KMS-11 (cell line): Measurements from ENCODE around the gene NTF3.

Experiments used
- H2AFZ ChIP-seq: fragments of 200-600 bp; sonication (generic); 2 replicates; pipeline ENCODE4 v1.6.1; 2016; ENCODE audit warnings: antibody characterized with exemption, mixed run types, low read depth
- H3K27ac ChIP-seq: fragments of 200-600 bp; sonication (generic); 2 replicates; pipeline ENCODE4 v1.6.1; 2016; ENCODE audit warnings: mild to moderate bottlenecking, mixed run types
- H3K27me3 ChIP-seq: fragments of 200-600 bp; sonication (generic); 2 replicates; pipeline ENCODE4 v1.6.1; 2017; ENCODE audit warnings: mild to moderate bottlenecking, low read depth, mixed run types, moderate library complexity; ENCODE audit not compliant: insufficient read depth
- H3K36me3 ChIP-seq: fragments of 200-600 bp; sonication (generic); 2 replicates; pipeline ENCODE4 v1.6.1; 2017; ENCODE audit warnings: mild to moderate bottlenecking, mixed run types; ENCODE audit not compliant: insufficient read depth
- H3K4me1 ChIP-seq: fragments of 200-600 bp; sonication (generic); 2 replicates; pipeline ENCODE4 v1.6.1; 2016; ENCODE audit warnings: mild to moderate bottlenecking, low read depth, mixed run types; ENCODE audit not compliant: poor library complexity, severe bottlenecking
- H3K4me2 ChIP-seq: fragments of 200-600 bp; sonication (generic); 2 replicates; pipeline ENCODE4 v1.7.0; 2016; ENCODE audit warnings: mild to moderate bottlenecking, mixed run types
- H3K4me3 ChIP-seq: fragments of 200-600 bp; sonication (generic); IDR thresholded peaks from 2 replicates; pipeline ENCODE4 v1.6.1; 2017; ENCODE audit warnings: low read depth, low read length, mixed read lengths; ENCODE audit not compliant: insufficient read depth
- H3K79me2 ChIP-seq: fragments of 200-600 bp; sonication (generic); 2 replicates; pipeline ENCODE4 v1.6.1; 2016; ENCODE audit warnings: low read depth, mixed run types; ENCODE audit not compliant: insufficient read depth
- H3K9ac ChIP-seq: fragments of 200-600 bp; sonication (generic); 2 replicates; pipeline ENCODE4 v1.6.1; 2016; ENCODE audit warnings: mild to moderate bottlenecking, mixed run types
- H4K20me1 ChIP-seq: fragments of 200-600 bp; sonication (generic); 2 replicates; pipeline ENCODE4 v1.6.1; 2016; ENCODE audit warnings: mild to moderate bottlenecking, mixed run types; ENCODE audit not compliant: insufficient read depth
- CTCF ChIP-seq: fragments of 200-600 bp; sonication (generic); conservative IDR thresholded peaks from 2 replicates; pipeline ENCODE4 v1.6.1; 2017; ENCODE audit warnings: low read depth, mild to moderate bottlenecking, antibody characterized with exemption, low read length, moderate library complexity, mixed read lengths

The NTF3 gene

GRCh38 chr12:5476356-5476755 lies 44.4 kb downstream of the NTF3 start:
- H3K27me3 ChIP-seq, result no peaks in the 10 kb centered on the region
- no peak overlapping the region for H3K4me3 ChIP-seq
- H3K9ac ChIP-seq, result no peak overlapping the region
- TF ChIP-seq CTCF, result no peak
- no peak overlapping the region for H3K4me2 ChIP-seq
- H3K36me3 ChIP-seq, result no peaks in the 10 kb centered on the region
- no peak overlapping the region for H2AFZ ChIP-seq
- no peak overlapping the region for H3K27ac ChIP-seq
- no peaks in the 10 kb centered on the region for H3K79me2 ChIP-seq
- H3K4me1 ChIP-seq, result no peaks in the 10 kb centered on the region
- H4K20me1 ChIP-seq, result no peaks in the 10 kb centered on the region

- no peak for TF ChIP-seq CTCF
- no peak overlapping the region for H2AFZ ChIP-seq
- H3K27ac ChIP-seq, result no peak overlapping the region
- H3K4me3 ChIP-seq, result no peak overlapping the region
- no peaks in the 10 kb centered on the region for H3K79me2 ChIP-seq
- H3K4me2 ChIP-seq, result no peak overlapping the region
- no peaks in the 10 kb centered on the region for H4K20me1 ChIP-seq
- H3K27me3 ChIP-seq, result no peaks in the 10 kb centered on the region
- no peak overlapping the region for H3K9ac ChIP-seq
- H3K4me1 ChIP-seq, result no peaks in the 10 kb centered on the region
- H3K36me3 ChIP-seq, result no peaks in the 10 kb centered on the region
Measured at GRCh38 chr12:5478081-5478706, 46.3 kb downstream of the NTF3 start.

GRCh38 chr12:5479761-5480160 lies 47.9 kb downstream of the NTF3 start:
- Histone ChIP-seq H3K27me3 (no peaks in the 10 kb centered on the region), H3K4me1 (no peaks in the 10 kb centered on the region), H2AFZ (no peak overlapping the region), H3K9ac (no peak overlapping the region), H3K27ac (no peak overlapping the region), H3K36me3 (no peaks in the 10 kb centered on the region), H3K4me3 (no peak overlapping the region), H3K4me2 (no peak overlapping the region), H3K79me2 (no peaks in the 10 kb centered on the region), H4K20me1 (no peaks in the 10 kb centered on the region)
- no peak for TF ChIP-seq CTCF

GRCh38 chr12:5480218-5480937 lies 48.5 kb downstream of the NTF3 start:
- Histone ChIP-seq H3K4me1 (no peaks in the 10 kb centered on the region), H3K27ac (no peak overlapping the region), H3K79me2 (no peaks in the 10 kb centered on the region), H3K36me3 (no peaks in the 10 kb centered on the region), H3K4me3 (no peak overlapping the region), H3K9ac (no peak overlapping the region), H2AFZ (no peak overlapping the region), H3K27me3 (no peaks in the 10 kb centered on the region), H4K20me1 (no peaks in the 10 kb centered on the region), H3K4me2 (no peak overlapping the region)
- TF ChIP-seq CTCF, result no peak
